Measurements from ENCODE around the gene ZFPL1. TPM values are rescaled to one million over a fixed set of nuclear protein-coding genes. Genes with fewer than 3 reads are reported as not detected.

The ZFPL1 gene
- total and polyA plus RNA-seq, 2 donors (not counting 3 experiments of a cell fraction or from before 2014, with no cell fraction given): 37.6 to 139 TPM

DNA sequence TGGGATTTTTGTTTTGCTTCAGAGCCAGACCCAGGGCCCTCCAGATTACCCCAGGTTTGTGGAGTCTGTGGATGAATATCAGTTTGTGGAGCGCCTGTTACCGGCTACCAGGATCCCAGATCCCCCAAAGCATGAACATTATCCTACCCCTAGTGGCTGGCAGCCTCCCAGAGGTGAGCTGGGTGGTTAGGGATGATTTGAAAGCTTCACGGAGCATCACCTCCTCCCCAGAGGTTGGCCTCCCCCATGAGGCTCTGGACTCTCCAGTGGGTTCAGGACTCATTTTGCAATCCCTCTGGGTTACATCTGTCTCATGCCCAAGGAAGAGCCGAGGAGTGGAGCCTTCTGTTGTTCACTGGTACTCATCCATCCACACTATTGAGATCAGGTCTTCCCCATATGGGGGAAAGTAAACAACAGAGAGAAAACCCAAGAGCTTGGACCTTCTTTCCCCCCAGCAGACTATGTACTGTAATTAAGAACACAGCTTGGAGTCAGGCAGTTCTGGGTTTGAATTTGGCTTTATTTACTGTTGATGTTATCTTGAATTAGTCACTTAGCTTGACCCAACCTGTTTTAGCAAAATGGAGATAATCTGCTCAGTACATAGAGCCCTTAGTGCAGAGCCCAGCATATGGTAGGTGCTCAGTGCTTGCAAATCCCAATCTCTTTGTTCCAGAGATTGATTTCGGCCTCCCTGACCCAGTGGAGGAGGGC lies 40.6 kb downstream of the ZFPL1 start:
- Histone ChIP-seq H3K4me3 (replicated peaks in 1 of 3; ENCODE audit: insufficient read depth in 1 of 3, low read depth in 1 of 3, low read length in 3 of 3) (no peak overlapping the region), H3K79me2 (ENCODE audit: control insufficient read depth, insufficient read depth, low read length) (peaks cover 33% of the 10 kb centered on the region), H3K9me1 (replicated peaks; ENCODE audit: control insufficient read depth, extremely low read depth, insufficient read depth, low read length) (no peaks in the 10 kb centered on the region), H3K9me3 (replicated peaks; ENCODE audit: control insufficient read depth, insufficient read depth, low read length) (no peaks in the 10 kb centered on the region), H3K9ac (replicated peaks; ENCODE audit: extremely low read depth, insufficient read depth, low read length) (no peak overlapping the region), H3K27ac (ENCODE audit: insufficient read depth, low read depth, low read length) (no peak overlapping the region), H3K27me3 (ENCODE audit: control insufficient read depth in 2 of 2, insufficient read depth in 2 of 2, low read length in 2 of 2) (no peaks in the 10 kb centered on the region), H2AFZ (ENCODE audit: low read depth, low read length) (no peak overlapping the region), H3K36me3 (ENCODE audit: control insufficient read depth in 2 of 2, extremely low read depth in 1 of 2, insufficient read depth in 2 of 2, low read length in 2 of 2) (peaks cover 17 to 44% of the 10 kb centered on the region in 2 experiments), H4K20me1 (replicated peaks; ENCODE audit: control insufficient read depth, extremely low read depth, insufficient read depth, low read length) (no peaks in the 10 kb centered on the region), H3K4me1 (ENCODE audit: control insufficient read depth, extremely low read depth, insufficient read depth, low read length) (peaks cover 11% of the 10 kb centered on the region), H3K4me2 (ENCODE audit: insufficient read depth, low read length) (no peak overlapping the region)
- ChIA-PET POLR2A (no interaction called here), CTCF (interaction anchor here (1.0 kb wide), 1 partner anchor 80 kb away, joined by 3 read pairs; no protein-coding TSS in a partner anchor)
- DNase-seq (ENCODE audit: low read depth, low spot score) (no peak), FAIRE-seq (no peak)
- intact Hi-C loops (cut with micrococcal nuclease) (no loop called here), dilution Hi-C loops (cut with MboI; ENCODE audit: extremely low pct_ligation_motif_present, low sequenced_read_pairs) (no loop called here)
- no peak for TF ChIP-seq MYC (IDR thresholded peaks at IDR 0.05; ENCODE audit: low read depth, low read length)
- TF ChIP-seq, protein P1, sequence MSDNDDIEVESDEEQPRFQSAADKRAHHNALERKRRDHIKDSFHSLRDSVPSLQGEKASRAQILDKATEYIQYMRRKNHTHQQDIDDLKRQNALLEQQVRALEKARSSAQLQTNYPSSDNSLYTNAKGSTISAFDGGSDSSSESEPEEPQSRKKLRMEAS (IDR thresholded peaks at IDR 0.05; ENCODE audit: insufficient read depth, insufficient read length): no peak
- TSS peak; percentile 0 for BruUV-seq (replicated peaks)

DNA sequence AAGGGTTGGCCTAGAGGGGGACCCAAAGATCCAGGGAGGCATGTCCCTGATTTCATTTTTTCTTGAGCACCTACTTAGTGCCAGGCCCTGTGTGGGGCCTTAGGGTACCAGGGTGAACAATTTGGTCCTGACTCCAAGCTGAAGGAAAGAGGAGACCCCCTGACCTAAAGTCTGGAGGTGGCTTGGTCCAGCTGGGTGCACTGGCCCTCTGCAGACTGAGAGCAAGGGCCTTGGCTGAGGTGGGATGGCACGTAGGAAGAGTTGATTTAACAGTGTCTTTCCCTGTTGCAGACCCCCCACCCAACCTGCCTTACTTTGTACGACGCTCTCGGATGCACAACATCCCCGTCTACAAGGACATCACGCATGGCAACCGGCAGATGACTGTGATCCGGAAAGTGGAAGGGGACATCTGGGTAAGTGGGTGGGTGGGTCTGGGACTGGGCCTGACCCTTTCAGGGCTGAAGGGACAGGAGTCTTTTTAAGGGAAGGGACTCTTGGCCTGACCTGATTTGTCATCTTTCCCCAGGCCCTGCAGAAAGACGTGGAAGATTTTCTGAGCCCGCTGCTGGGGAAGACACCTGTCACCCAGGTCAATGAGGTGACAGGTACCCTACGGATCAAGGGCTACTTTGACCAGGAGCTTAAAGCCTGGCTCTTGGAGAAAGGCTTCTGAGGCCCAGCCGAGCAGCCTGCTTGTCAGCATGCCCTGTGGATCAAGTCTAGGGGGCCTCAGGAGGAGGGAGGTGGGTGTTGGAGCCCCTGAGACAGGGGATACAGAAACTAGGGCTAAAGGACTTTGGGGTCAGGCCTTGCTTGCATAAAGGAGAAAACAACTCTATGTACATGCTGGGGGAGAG lies 41.4 kb downstream of the ZFPL1 start:
- Histone ChIP-seq H3K79me2 (ENCODE audit: control insufficient read depth, insufficient read depth, low read length) (peaks cover 29% of the 10 kb centered on the region), H3K9ac (replicated peaks; ENCODE audit: extremely low read depth, insufficient read depth, low read length) (no peak overlapping the region), H3K4me1 (ENCODE audit: control insufficient read depth, extremely low read depth, insufficient read depth, low read length) (peaks cover 11% of the 10 kb centered on the region), H3K27ac (ENCODE audit: insufficient read depth, low read depth, low read length) (no peak overlapping the region), H3K9me3 (replicated peaks; ENCODE audit: control insufficient read depth, insufficient read depth, low read length) (no peaks in the 10 kb centered on the region), H3K4me3 (replicated peaks in 1 of 3; ENCODE audit: insufficient read depth in 1 of 3, low read depth in 1 of 3, low read length in 3 of 3) (no peak overlapping the region), H3K9me1 (replicated peaks; ENCODE audit: control insufficient read depth, extremely low read depth, insufficient read depth, low read length) (no peaks in the 10 kb centered on the region), H3K27me3 (ENCODE audit: control insufficient read depth in 2 of 2, insufficient read depth in 2 of 2, low read length in 2 of 2) (no peaks in the 10 kb centered on the region), H3K36me3 (ENCODE audit: control insufficient read depth in 2 of 2, extremely low read depth in 1 of 2, insufficient read depth in 2 of 2, low read length in 2 of 2) (peaks cover 16 to 45% of the 10 kb centered on the region in 2 experiments), H3K4me2 (ENCODE audit: insufficient read depth, low read length) (no peak overlapping the region), H2AFZ (ENCODE audit: low read depth, low read length) (no peak overlapping the region), H4K20me1 (replicated peaks; ENCODE audit: control insufficient read depth, extremely low read depth, insufficient read depth, low read length) (no peaks in the 10 kb centered on the region)
- dilution Hi-C loops (cut with MboI; ENCODE audit: extremely low pct_ligation_motif_present, low sequenced_read_pairs) (no loop called here), intact Hi-C loops (cut with micrococcal nuclease) (no loop called here)
- ChIA-PET CTCF (interaction anchor here (1.0 kb wide), 1 partner anchor 80 kb away, joined by 3 read pairs; no protein-coding TSS in a partner anchor), POLR2A (interaction anchor here (1.4 kb wide), 1 partner anchor 10 kb away, joined by 3 read pairs; no protein-coding TSS in a partner anchor)
- FAIRE-seq (no peak), DNase-seq (ENCODE audit: low read depth, low spot score) (no peak)
- peak; percentile 19 for TF ChIP-seq POLR2A (IDR thresholded peaks at IDR 0.05; ENCODE audit: low read depth, low read length)
- TF ChIP-seq, protein P2, sequence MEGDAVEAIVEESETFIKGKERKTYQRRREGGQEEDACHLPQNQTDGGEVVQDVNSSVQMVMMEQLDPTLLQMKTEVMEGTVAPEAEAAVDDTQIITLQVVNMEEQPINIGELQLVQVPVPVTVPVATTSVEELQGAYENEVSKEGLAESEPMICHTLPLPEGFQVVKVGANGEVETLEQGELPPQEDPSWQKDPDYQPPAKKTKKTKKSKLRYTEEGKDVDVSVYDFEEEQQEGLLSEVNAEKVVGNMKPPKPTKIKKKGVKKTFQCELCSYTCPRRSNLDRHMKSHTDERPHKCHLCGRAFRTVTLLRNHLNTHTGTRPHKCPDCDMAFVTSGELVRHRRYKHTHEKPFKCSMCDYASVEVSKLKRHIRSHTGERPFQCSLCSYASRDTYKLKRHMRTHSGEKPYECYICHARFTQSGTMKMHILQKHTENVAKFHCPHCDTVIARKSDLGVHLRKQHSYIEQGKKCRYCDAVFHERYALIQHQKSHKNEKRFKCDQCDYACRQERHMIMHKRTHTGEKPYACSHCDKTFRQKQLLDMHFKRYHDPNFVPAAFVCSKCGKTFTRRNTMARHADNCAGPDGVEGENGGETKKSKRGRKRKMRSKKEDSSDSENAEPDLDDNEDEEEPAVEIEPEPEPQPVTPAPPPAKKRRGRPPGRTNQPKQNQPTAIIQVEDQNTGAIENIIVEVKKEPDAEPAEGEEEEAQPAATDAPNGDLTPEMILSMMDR (IDR thresholded peaks at IDR 0.05; ENCODE audit: extremely low read depth in 1 of 2, insufficient read depth in 1 of 2, low read depth in 1 of 2, low read length in 2 of 2): no peak
- no TSS peak for BruUV-seq (replicated peaks)

Data from endothelial cell of umbilical vein (primary cell).